Measurements from ENCODE around the gene TTLL5. TPM values are rescaled to one million over a fixed set of nuclear protein-coding genes. Genes with fewer than 3 reads are reported as not detected.

The TTLL5 gene
- total RNA-seq, 1 donor from 2014 or later, result 30.9 TPM

DNA sequence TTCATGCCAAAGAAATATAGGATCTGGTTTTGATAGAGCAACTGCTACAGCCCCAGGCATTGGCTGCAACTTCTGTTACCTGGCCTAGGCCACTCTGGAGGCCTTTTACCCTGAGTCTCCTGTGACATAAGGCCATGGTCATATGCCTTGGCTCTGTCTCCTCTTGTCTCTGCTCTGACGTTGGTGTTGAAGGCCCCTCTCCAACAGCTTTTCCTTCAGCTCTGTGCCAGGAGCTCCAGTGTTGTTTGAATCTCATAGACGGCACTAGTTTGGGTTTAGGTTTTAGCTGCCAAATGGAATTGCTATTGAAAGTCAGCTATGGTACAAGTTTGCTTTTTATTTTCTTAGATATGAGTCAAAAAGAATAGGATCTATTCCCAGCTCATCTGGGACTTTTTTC, 41.1 kb downstream of the TTLL5 start:
- no peak for ATAC-seq

DNA sequence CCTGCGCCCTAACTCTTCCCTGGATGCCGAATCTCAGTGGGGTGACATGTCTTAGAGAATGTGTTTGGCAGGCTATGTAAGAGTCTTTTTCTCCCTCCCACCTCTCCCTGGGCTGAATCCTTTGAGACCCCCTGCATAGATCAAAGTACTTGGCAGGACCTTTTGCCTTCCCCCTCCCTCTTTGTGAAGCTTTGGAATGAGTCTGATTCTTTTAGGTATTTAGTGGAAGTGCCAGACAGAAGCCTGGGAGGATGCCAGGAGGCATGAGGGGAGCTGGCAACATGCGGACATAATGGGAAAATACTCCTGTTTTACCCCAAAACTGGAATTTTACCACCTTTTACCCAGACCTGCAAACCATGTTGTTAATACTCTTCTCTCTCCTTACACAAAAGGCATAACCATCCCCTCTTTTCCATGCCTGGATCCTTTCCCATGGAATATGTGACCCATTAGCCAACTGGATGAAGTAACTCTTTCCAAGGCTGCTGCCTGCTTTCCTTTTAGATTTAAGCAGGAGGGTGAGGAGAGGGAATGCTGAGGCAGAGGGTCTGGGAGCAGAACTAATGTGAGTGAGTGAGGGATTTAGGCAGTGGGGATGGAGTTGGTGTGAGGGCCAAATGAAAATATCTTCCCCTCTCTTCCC, 41.7 kb downstream of the TTLL5 start:
- ATAC-seq, result no peak

DNA sequence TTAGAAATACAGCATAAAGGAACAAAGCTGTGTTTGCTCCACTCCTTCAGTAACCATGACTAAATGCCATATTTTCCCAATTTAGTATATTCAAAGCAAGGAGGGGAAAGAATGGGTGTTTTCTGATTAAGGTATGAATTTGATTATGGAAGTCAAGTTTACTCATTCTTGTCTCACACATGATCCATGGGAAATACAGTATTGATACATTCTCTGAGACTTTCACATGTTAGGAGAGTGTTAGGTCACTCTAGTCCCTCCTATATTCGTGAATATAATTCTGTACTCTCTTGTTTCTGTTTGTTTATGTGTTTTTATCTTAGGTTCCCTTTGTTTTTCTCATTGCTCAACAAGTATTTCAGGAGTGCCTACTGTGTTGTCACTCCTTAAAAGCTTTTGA, 42.4 kb downstream of the TTLL5 start:
- ATAC-seq, result no peak

DNA sequence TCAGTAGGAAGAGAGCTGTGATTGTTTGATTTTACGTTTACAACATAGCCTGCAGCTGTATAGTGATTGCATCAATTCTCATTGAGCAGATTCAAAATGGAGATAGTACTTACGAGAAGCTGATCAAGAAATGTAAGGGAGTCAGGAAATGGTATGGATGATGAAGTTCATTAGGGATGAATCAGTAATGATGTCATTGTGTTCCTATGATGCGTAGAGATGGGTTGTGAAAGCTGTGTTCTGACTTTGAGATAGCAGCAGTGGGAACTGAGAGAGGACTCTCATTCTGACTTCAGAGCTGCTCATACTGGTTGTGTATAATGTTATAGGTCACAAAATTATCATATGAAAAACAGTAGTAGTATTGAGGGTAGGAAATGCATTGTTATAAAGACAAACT, 44.0 kb downstream of the TTLL5 start:
- no peak for ATAC-seq

DNA sequence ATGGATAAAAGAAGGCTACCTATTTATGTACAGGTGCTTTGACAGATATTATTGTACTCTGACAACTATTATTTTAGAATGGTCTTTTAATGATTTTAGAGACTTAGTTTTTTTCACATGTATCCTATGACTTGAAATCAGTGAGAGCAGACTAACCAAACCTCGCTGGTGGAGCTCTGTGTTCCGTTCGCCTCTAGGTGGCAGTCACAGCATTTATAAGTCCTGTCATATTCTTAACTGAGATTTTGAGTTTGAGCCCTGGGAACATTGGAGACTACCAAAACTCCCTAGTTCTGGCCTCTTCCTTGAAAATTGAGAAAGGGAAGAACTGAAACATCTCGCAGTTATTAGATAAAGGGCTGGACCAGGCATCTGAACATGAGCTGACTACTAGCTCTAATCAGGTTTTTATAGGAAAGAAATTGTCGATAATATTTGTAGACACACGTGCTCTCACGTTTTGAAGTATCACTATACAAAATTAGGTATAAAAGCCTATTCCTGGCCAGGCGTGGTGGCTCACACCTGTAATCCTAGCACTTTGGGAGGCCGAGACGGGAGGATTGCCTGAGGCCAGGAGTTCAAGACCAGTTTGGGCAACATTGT, 48.3 kb downstream of the TTLL5 start:
- peak; percentile 53 for ATAC-seq

DNA sequence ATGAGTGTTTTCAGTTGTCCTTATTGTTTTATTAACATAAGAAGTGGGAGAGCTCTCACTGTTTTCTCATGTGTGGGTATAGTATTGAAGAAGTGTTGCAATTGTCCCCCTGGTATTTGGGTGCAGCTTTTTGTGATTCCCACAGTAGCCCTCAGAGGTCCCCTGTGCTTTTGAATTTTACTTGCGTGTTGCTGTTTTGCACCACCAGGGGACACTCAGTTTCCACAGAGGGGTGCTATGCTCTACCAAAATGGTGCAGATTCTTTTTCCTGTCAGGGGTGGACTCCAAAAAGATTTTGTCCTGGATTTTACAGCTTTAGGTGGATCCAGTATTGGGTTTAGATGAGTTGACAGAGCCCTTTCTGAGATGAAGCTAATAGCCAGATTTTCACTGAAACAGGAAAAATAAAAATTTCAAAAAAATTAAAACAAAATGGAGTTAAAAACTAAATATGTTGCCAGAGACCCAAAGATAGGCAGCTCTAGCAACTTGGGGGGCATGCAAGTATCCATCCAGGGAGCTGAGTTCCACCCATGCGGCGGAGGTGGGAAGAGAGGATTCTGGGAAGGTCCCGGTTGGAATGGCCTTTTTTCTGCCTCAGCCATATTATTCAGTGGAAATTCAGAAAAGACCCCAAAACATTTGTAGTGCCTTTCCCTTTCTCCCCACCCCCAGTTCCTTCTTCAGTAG, 50.2 kb downstream of the TTLL5 start:
- ATAC-seq, result peak; percentile 56

DNA sequence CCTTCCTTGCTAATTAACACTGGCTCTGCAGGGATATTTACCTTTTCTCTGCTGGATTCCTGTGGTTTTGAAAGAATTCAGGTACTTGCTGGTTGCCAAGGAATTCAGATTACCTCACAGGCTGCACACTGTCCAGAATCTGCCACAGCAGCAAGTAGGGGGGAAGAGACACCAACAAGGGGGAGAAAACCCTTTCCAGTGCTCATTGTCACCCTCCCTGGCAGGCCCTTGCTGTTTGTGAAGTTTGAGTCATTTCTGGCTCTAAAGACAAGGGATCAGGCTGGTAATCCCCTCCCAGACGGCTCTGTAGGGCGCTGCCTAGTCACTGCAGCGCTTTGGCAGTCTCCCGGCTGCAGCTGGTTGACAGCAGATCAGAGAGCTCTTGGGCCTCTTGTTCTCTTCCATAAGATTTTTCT, 50.8 kb downstream of the TTLL5 start:
- ATAC-seq, result peak; percentile 96

DNA sequence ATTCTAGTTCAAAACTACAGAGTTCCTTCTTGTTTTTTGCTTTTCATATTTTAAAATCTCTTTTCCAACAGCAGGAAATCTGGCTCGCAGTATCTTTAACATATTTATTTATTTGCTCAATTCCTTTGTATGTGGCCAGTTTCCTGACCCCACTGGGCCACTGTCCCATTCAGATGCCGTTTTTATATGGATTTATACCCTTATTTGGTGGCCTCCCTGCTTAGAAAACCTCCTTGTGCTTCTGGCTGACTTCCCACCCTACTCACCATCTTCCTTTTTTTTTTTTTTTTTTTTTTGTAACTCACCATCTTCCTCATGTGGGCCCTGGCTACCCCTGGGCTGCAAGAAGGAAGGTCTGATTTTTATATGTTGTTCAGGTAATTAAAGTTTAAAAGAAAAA, 53.9 kb downstream of the TTLL5 start:
- no peak for ATAC-seq

DNA sequence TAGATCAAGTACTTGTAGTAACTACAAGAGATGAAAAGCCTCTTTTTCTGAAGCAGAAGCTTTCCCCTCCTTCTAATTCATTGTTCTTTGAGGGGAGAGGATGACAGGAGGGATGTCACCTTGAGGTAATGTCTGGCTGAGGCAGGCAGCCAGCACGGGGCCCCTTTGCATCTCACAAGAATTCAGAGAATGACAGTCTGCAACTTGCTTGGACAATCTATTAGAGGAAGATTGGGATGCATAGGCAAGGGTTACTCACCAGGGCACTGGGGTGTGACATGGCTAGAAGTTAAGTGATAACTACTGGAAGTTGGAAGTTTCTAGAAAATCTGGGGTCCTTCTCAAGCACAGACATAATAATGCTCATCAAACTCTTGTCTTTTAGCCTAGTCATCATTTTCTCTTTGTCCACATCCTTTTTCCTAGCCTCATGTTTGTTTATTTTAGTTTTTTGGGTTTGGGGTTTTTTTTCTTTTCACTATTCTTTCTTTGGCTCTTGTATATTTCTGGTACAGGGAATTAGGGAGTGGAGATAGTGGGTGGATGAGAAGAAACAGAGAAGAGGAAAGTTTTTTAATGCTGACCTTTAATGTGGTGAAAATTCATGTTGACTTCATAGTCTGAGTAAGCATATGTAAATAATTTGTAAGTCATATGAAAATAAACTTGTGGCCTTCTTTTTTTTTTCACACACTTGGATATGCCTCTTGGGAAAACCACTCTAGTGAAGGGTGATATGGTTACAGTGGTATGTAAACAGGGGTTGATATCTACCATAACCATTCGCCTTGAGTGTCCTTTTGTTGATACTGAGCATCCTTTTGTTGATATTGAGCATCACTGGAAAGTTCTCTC, 55.1 kb downstream of the TTLL5 start:
- ATAC-seq, result no peak

DNA sequence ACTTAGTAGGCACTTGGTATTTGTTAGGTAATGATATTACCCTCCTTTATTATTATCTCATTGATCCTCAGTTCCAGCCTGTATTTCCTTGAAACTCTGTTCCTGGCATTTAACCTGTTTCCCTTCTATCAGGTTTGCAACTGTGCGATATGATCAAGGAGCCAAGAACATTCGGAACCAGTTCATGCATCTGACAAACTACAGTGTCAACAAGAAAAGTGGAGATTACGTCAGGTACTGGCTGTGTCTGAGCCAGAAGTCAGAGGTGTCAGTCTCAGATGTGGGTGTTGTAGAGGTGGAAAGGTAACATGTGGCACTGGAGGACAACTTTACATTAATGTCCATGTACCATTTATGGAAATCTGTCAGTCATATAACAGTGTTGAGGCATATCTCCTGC, 56.7 kb downstream of the TTLL5 start:
- ATAC-seq, result no peak

DNA sequence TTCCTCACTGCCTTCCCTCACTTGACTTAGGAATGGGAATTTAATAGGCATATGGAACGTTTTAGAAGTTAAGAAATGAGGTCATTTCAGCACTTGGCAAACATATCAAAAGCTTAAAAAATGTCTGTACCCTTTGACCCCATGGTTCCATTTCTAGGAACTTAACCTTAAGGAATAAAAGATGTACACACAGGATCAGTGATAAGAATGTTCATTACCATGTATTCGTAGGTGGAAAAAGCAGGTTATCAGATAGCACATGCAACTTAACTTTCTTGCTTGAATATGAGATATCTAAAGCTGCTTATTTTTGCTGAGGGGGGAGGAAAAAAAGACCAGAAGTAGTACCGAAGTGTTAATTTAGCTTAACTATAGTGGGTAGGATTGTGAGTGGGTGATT, 57.2 kb downstream of the TTLL5 start:
- ATAC-seq, result no peak

DNA sequence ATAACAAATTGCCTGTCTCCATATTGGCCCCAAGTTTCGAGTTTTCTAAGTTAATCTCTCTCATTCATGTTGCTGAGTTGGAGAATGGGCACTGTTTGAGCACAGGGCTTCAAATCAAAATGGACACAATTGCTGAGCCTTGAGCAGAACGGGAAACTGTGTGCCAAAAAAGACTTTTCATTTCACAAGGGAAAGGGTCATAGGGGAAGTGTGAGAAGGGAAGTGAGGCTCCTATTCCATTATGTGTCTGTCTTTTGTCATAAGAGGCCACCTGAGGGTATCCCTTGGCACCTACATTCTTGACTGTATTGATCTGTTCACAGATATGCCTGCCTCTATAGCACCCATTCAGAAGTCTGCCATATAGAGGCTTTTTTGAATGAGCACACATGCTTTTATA, 59.1 kb downstream of the TTLL5 start:
- ATAC-seq, result no peak

DNA sequence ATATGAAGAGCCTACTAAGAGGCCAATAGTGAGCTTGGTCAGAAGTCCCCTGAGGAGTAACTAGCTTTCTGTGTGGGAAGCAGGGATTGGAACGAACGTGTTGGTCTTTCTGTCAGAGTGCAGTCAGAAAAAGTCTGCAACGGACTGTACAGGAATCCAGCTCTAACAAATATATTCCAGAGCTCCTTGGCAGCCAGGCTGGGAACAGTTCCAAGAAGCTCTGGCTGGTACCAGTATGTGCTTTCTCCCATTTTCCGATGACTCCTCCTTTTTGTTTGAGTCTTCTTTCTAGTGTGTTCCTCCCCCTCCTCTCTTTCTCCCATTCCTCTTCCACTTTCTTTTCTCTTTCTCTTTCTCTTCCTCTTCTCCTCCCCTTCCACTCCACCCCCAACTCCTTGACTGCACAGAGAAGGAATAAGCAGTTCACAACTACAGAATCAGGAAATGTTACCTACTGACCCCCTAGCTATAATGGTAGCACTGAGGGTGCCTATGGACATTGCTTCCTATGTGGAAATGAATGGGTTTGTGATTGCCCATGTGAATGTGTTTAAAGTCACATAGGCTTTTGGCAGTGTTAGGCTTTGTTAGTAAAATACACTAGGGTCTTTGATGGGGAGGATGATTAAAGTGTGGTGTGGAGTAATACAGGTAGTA, 59.9 kb downstream of the TTLL5 start:
- peak; percentile 22 for ATAC-seq

DNA sequence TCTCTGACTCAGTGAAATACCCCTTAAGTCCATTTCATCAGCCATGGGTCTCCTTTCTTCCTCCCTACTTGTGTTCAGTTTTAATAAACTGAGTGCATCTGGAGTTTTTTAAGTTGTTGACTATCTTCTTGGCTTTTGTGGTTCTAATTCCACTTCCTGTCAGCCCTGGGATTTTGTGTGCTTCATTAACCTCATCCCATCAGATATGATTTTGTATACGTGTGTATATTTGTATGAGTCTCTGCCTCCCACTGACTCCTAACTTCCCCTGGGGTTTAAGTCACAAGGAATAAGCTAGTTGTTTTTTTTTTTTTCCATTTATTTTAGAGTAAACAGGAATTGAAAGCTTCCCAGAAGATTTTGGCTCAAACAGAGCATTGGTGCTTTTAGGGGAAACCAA, 62.7 kb downstream of the TTLL5 start:
- ATAC-seq, result no peak

DNA sequence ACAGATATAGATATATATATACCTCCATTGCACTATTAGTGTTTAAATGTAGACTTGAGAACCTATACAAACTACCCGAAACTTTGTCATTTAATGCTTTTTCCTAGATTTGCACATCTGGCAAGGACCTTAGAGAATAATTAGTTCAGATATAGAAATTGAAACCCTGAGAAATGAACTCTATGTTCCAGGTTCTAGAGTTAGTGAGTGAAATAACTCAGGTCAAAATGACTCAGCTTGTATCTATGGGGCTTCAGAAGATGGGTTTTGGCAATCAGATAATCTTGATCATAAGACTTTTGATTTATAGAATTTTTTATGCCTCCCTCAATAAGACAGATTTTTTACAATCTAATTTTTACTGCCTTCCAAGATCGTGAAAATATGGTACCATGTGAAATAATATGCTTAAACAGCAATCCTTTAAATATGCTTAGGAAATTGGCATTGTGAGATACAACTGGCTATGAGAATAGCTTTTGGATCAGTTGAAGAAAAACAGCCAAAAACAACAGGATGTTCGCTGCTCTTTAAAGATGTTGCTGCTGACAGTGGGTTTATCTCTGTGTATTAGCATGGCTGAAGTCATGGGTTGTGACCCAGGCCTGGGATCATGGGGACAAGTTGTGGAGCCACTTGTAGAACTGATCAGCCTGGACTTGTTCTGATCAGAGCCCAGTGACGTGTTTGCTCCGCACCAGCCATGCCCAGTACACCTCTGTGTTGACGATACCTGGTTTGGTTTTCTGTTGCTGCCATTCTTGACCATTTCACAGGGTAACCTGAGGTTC, 63.6 kb downstream of the TTLL5 start:
- no peak for ATAC-seq

DNA sequence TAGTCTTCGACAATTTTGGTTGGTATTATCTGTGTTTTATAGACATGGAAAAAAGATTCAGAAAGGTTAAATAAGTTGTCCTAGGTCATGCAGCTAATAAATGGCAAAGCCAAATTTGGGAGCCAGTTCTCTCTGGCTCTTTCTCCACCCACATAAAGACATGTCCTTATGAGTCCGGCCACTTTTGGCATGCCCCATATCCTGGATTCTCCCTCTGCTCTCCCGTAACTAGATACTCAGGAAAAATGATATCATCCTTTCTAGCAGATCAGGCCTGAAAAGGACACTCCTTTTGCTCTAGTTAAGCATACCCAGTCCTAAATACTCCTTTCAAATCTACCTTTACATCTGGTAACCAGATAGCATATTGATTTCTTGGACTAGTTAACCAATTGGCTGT, 64.4 kb downstream of the TTLL5 start:
- no peak for ATAC-seq

DNA sequence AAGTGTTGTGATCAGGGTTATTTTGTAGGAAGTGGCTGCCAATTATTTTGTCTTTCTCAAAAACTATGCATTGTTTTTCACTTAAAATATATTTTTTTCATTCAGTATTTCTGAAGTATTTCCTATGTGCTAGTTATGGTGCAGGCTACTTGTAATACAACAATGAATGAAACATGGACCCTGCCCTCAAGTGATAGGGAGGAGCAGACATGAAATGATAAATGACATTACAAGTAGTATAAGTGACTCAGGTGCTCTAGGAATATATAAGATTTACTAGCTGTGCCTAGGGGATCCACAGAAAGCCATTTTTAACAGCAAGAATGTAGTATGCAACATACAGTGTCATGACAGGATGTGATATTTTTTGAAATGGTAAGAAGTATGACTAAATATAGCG, 65.3 kb downstream of the TTLL5 start:
- no peak for ATAC-seq

DNA sequence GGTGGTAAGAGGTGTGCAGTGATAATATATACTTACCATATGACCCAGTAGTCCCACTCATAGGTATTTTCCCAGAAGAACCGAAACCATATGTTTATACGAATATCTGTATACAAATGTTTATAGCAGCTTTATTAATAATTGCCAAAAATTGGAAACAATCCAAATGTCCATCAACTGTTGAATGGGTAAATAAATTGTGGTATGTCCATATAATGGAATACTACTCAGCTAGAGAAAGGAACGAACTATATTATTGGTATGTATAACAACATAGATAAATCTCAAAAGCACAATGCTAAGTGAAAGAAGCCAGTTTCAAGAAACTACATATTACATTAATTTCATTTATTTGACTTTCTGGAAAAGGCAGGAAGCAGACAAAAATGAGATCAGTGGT, 66.1 kb downstream of the TTLL5 start:
- ATAC-seq, result no peak

DNA sequence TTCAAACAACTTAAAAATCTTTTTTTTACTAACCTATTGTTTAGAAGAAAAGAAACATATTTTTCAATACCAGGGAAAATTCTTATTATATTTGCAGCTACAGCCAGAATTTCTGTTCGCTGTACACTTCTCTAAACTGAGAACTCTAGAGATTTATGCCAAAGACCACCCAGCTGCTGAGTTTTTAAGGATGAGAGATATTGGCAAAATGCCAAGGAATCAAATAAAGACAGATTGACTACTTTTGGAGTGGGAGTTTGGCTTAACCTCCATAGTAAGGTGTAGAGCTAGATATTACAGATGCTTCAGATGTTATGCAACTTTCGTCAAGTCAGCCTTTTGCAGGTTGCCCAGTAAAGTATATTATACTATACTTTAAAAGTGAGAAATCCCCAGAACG, 71.8 kb downstream of the TTLL5 start:
- no peak for ATAC-seq

DNA sequence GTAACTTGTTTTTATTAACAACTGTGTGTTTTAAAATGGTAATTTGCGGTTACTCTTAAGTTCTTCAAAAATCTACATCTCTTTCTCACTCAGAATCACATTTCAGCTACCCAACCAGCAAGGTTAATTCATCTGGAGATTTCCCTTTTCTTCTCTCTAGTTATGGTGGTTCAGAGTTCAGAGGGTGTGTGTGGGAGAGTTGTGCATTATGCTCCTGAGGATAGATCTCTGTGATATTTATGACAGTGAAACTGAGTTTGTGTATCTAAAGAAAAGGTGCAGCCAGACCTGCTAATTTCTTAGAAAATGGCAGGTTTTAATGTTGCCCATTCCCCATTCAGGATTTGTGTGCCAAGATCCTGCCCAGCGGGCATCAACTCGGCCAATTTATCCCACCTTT, 73.8 kb downstream of the TTLL5 start:
- ATAC-seq, result no peak

DNA sequence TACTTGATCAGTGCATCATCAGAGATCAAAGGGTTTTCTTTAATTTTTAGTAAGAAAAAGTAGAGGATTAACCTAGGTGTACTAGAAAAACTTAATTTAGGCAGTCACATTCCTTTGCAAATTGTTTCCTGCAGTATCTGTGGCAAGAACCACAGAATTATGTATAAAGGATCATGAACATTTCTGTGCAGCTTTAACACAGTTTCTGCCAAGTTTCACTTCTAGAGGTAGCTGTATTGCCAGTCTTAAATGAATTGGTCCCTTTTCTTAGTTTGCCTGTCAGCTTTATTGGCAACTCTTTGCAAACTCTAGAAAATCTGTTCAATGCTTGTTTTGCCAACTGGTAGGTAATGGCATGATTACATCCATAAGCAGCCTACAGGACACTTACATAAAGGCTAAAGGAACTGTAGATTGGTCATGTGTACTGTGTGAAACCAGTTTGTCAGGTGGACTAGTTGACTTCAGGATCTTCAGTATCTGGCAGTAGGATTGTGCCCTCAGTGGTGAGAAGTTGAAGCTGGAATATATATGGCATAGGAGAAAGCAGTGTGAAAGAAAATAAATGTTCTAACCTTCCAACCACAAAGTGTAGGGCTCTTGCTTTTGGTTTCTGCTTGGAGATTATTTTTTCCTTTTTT, 75.9 kb downstream of the TTLL5 start:
- peak; percentile 77 for ATAC-seq

Data from esophagus mucosa (tissue), 1 donor.